ENCODE measurements around the gene CDV3.

DNA sequence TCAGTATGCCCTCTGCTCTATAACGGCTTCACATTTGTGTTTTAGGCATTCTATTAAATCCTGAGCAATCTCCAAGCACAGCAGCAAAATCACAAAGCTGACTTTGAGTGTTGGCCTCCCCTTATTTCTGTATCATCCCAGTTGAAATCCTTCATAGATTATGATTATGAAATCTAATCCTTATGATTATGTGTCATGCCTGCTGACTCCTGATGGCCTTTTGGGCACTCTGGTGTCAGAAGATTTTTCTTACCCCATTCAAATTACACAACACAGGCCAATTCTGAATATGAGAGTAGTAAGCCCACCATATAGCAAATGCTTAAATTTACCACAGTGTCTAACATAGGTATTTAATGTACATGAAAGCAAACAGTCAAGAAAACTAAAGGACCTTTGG is 34.3 kb downstream of the CDV3 start:
- TF ChIP-seq, protein P1, sequence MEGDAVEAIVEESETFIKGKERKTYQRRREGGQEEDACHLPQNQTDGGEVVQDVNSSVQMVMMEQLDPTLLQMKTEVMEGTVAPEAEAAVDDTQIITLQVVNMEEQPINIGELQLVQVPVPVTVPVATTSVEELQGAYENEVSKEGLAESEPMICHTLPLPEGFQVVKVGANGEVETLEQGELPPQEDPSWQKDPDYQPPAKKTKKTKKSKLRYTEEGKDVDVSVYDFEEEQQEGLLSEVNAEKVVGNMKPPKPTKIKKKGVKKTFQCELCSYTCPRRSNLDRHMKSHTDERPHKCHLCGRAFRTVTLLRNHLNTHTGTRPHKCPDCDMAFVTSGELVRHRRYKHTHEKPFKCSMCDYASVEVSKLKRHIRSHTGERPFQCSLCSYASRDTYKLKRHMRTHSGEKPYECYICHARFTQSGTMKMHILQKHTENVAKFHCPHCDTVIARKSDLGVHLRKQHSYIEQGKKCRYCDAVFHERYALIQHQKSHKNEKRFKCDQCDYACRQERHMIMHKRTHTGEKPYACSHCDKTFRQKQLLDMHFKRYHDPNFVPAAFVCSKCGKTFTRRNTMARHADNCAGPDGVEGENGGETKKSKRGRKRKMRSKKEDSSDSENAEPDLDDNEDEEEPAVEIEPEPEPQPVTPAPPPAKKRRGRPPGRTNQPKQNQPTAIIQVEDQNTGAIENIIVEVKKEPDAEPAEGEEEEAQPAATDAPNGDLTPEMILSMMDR (IDR thresholded peaks at IDR 0.05) = no peak
- no peak for TF ChIP-seq POLR2A (IDR thresholded peaks at IDR 0.05)
